Right atrium auricular region (tissue), 2 donors: ENCODE results near the gene CNNM2. TPM values are rescaled to one million over a fixed set of nuclear protein-coding genes. Genes with fewer than 3 reads are reported as not detected.

Source experiments
- DNase-seq: peaks from one replicate; pipeline ENCODE4 v3.0.0-alpha.2; 2019; ENCODE audit warnings: low spot score
- H3K27ac ChIP-seq, 2 donors: fragments of 200-600 bp; sonication (generic); 1 replicate in 1 of 2; 2 replicates in 1 of 2; pipeline ENCODE4 v1.5.1; 2016 to 2019
- H3K27me3 ChIP-seq, 2 donors: fragments of 200-600 bp; sonication (generic); one replicate each; pipeline versions ENCODE4 v1.5.1 to v1.6.0; 2017 to 2019
- H3K36me3 ChIP-seq: fragments of 200-600 bp; sonication (generic); one replicate; pipeline ENCODE4 v1.5.1; 2016
- H3K4me1 ChIP-seq, 2 donors: fragments of 200-600 bp; sonication (generic); one replicate each; pipeline versions ENCODE4 v1.5.1 to v1.6.0; 2017 to 2019
- H3K4me3 ChIP-seq, 2 donors: fragments of 200-600 bp; sonication (generic); 1 replicate in 1 of 2; 2 replicates in 1 of 2; pipeline ENCODE4 v1.5.1; 2017 to 2019; ENCODE audit warnings: mild to moderate bottlenecking in 1 of 2, moderate library complexity in 1 of 2
- H3K9me3 ChIP-seq, 2 donors: fragments of 200-600 bp; sonication (generic); one replicate each; pipeline ENCODE4 v1.5.1; 2019
- CTCF ChIP-seq, 2 donors: fragments of 200-600 bp; sonication (generic); IDR thresholded peaks; one replicate each; pipeline ENCODE4 v1.5.1; 2019; ENCODE audit warnings: antibody characterized with exemption in 2 of 2
- total RNA-seq, 2 donors: library from RNA; depleted of rRNA; stranded (reverse); fragments of >200 nt; gene quantifications; one replicate each; pipeline ENCODE4 v1.1.0, GENCODE V29; 2016

The CNNM2 gene
- total RNA-seq, 2 donors from 2014 or later = 3.3 to 4.1 TPM

DNA sequence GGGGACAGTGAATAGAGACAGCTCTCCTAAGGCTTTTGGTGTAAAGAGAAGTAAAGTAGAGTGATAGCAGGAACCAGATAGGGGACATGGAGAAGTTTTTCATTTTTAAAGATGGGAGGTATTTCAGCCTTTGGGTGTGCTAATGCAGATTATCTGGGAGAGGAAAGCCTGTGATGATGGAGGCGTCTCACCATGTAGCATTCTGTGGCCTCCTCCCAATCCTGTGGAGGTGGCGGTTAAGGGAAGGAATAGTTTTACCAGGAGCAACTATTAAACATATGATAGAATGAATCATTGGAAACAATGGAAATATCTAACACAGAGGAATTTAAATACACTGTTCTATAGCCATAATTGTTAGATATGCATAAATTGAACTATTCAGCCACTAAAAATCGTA is 101.3 kb downstream of the CNNM2 start:
- H3K27me3 ChIP-seq = no peaks in the 10 kb centered on the region
- H3K4me1 ChIP-seq = no peaks in the 10 kb centered on the region
- no peaks in the 10 kb centered on the region for H3K36me3 ChIP-seq
- H3K4me3 ChIP-seq = no peak overlapping the region
- H3K27ac ChIP-seq = no peak overlapping the region
- TF ChIP-seq CTCF (IDR thresholded peaks at IDR 0.05) = no peak
- H3K9me3 ChIP-seq = no peaks in the 10 kb centered on the region
- DNase-seq = no peak

DNA sequence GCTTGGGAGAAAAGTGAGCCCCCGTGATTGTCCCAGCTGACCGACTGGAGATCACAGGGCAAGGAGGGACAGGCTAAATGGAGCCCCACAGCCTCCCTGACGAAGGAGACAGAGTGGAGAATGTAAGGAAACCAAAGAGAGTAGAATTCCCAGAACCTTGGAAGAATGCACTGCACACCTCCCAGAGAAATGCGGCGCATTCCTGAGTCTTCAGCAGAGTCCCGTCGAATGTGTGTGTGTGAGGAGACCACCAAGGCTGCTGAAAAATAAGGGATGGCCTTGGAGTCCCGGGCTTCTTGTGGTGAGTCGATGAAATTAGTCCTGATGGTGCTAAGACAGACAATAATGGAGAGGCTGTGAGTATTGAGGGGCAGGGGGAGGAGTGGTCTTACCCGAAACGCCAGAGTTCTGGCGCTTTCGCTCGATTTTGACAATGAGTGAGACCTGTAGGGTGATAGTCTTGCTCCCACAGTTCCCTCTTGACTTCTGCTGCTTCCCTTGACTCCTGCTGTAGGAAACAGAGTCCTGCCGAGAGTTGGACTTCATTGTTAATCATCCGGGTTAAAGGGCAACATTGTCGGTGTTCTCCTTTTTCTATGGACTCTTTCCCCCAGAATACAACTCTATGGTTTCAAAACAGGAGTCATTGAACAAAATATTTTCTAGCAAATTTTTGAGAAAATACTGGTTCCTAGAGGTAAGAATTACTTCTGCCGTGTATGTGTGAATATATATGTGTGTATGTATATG is 103.2 kb downstream of the CNNM2 start:
- H3K4me3 ChIP-seq = no peak overlapping the region
- H3K9me3 ChIP-seq = no peaks in the 10 kb centered on the region
- H3K36me3 ChIP-seq = no peaks in the 10 kb centered on the region
- no peaks in the 10 kb centered on the region for H3K27me3 ChIP-seq
- H3K4me1 ChIP-seq = no peaks in the 10 kb centered on the region
- no peak for TF ChIP-seq CTCF (IDR thresholded peaks at IDR 0.05)
- no peak for DNase-seq
- no peak overlapping the region for H3K27ac ChIP-seq

GRCh38 chr10:103021900-103022293 is 103.8 kb downstream of the CNNM2 start:
- no peak for DNase-seq
- no peak for TF ChIP-seq CTCF (IDR thresholded peaks at IDR 0.05)
- Histone ChIP-seq H3K4me1 (no peaks in the 10 kb centered on the region), H3K36me3 (no peaks in the 10 kb centered on the region), H3K27me3 (no peaks in the 10 kb centered on the region), H3K27ac (no peak overlapping the region), H3K4me3 (no peak overlapping the region), H3K9me3 (no peaks in the 10 kb centered on the region)

GRCh38 chr10:103025696-103026095 is 107.6 kb downstream of the CNNM2 start:
- Histone ChIP-seq H3K4me3 (no peak overlapping the region), H3K9me3 (no peaks in the 10 kb centered on the region), H3K27me3 (no peaks in the 10 kb centered on the region), H3K27ac (no peak overlapping the region), H3K4me1 (no peaks in the 10 kb centered on the region), H3K36me3 (no peaks in the 10 kb centered on the region)
- no peak for DNase-seq
- TF ChIP-seq CTCF (IDR thresholded peaks at IDR 0.05) = no peak

DNA sequence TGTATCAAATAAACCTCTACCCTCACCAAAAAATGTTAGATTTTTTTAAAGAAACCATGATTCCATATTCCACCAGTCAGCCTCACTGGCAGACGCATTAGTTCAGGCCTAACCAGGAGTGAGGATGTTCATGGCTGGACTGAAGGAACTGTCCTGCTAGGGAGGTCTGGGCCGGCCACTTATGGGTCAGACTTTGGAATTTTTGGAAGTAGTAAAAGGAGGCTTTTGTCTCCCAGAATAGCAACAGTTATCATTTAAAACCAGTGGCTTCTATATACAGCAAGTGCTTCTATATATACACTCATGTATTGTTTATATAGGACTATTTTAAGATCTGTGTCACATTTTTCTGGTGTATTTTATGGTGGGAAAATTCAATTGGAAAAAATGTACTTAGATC is 120.5 kb downstream of the CNNM2 start:
- no peak overlapping the region for H3K27ac ChIP-seq
- no peaks in the 10 kb centered on the region for H3K4me1 ChIP-seq
- no peaks in the 10 kb centered on the region for H3K9me3 ChIP-seq
- no peaks in the 10 kb centered on the region for H3K27me3 ChIP-seq
- DNase-seq = no peak
- no peak overlapping the region for H3K4me3 ChIP-seq
- no peak for TF ChIP-seq CTCF (IDR thresholded peaks at IDR 0.05)
- no peaks in the 10 kb centered on the region for H3K36me3 ChIP-seq

DNA sequence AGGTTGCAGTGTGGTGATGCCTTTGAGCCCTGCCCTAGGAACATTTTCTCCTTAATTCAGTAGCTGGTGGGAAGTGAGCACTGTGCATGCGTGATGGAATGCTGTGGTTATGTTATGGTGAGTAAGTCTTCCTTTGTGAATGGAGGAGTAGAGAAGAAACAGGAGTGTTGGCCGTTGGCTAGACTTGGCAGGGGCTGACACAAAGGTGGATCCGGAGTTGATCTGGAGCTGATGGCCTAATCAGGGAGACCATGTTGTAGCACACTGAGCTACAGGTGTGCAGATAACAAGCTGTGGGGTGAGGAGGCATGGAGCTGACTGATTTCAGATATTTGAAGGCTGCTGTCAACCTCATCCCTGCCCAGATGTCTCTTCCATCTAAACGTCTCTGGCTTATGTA is 122.3 kb downstream of the CNNM2 start:
- H3K27me3 ChIP-seq = no peaks in the 10 kb centered on the region
- no peaks in the 10 kb centered on the region for H3K36me3 ChIP-seq
- H3K4me1 ChIP-seq = peaks cover 0 to 11% of the 10 kb centered on the region in 2 donors
- TF ChIP-seq CTCF (IDR thresholded peaks at IDR 0.05) = no peak
- no peak overlapping the region for H3K27ac ChIP-seq
- no peaks in the 10 kb centered on the region for H3K9me3 ChIP-seq
- H3K4me3 ChIP-seq = no peak overlapping the region
- DNase-seq = no peak
